22Rv1 (cell line): ENCODE results near the gene SERP2.

Experiments
- CTCF ChIP-seq: fragments of 450-650 bp; IDR thresholded peaks from 2 replicates; pipeline ENCODE4 v1.5.1; 2017; ENCODE audit warnings: mild to moderate bottlenecking
- ZFX ChIP-seq: fragments of 450-650 bp; IDR thresholded peaks from 2 replicates; pipeline ENCODE4 v1.6.1; 2017; ENCODE audit warnings: antibody characterized with exemption, borderline replicate concordance

GRCh38 chr13:44373247-44373600 lies 400 bp upstream of the SERP2 start:
- no peak for TF ChIP-seq CTCF
- no peak for TF ChIP-seq ZFX
